Kidney (tissue), 14 donors: Measurements from ENCODE around the gene PARVB. TPM values are rescaled to one million over a fixed set of nuclear protein-coding genes. Genes with fewer than 3 reads are reported as not detected.

Source experiments
- DNase-seq, 5 donors: peaks; one replicate each; pipeline ENCODE4 v3.0.0-alpha.2; 2013 to 2020
- FAIRE-seq: peaks from 2 replicates; lab custom pipeline; 2012; peaks lifted over from hg19 to GRCh38; lab: Jason Lieb, UNC
- H3K27ac ChIP-seq, 2 donors: one replicate each; pipeline ENCODE4 v1.7.0; 2013; ENCODE audit warnings: low read depth in 2 of 2, low read length in 2 of 2, inconsistent platforms in 1 of 2
- H3K27me3 ChIP-seq: one replicate; pipeline ENCODE4 v1.7.1; 2013; ENCODE audit warnings: low read length, inconsistent platforms; ENCODE audit not compliant: control insufficient read depth, insufficient read depth
- H3K36me3 ChIP-seq, 3 donors: one replicate each; pipeline versions ENCODE4 v1.7.0 to v1.7.1; 2013; ENCODE audit warnings: low read length in 3 of 3, control low read depth in 1 of 3, inconsistent platforms in 1 of 3; ENCODE audit not compliant: insufficient read depth in 3 of 3, control insufficient read depth in 2 of 3
- H3K4me1 ChIP-seq, 3 donors: one replicate each; pipeline versions ENCODE4 v1.7.0 to v1.7.1; 2013; ENCODE audit warnings: low read length in 3 of 3, inconsistent platforms in 1 of 3, low read depth in 1 of 3; ENCODE audit not compliant: control insufficient read depth in 2 of 3, insufficient read depth in 2 of 3
- H3K4me3 ChIP-seq, 3 donors: one replicate each; pipeline versions ENCODE4 v1.7.0 to v1.8.1; 2013; ENCODE audit warnings: low read length in 3 of 3, control low read depth in 1 of 3, inconsistent platforms in 1 of 3
- H3K9ac ChIP-seq, 3 donors: one replicate each; pipeline versions ENCODE4 v1.7.0 to v1.7.1; 2013; ENCODE audit warnings: low read length in 3 of 3, control low read depth in 1 of 3, inconsistent platforms in 1 of 3
- H3K9me3 ChIP-seq, 3 donors: one replicate each; pipeline versions ENCODE4 v1.7.0 to v1.7.1; 2013; ENCODE audit warnings: low read length in 3 of 3, control low read depth in 1 of 3, inconsistent platforms in 1 of 3; ENCODE audit not compliant: control insufficient read depth in 2 of 3, insufficient read depth in 1 of 3
- intact Hi-C: fragments of 100-400 bp; cut with DNase I; formaldehyde crosslinking; loops from one replicate; pipeline ENCODE4 v1.11.1; 2022
- polyA plus RNA-seq: library from polyadenylated mRNA; stranded (reverse); fragments of 350-450 nt; fragmentation: Illumina TruSeq; extraction: RNeasy Lipid Tissue Mini Kit (QIAGEN cat#74804); gene quantifications from one replicate; pipeline ENCODE4 v1.2.3, GENCODE V29; 2014; ENCODE audit warnings: low read depth, low replicate concordance; ENCODE audit not compliant: insufficient read depth
- total RNA-seq: library from RNA; stranded (reverse); fragmentation: NEBNext Ultra II Directional; extraction: Animal tissue kit (Norgen Biotek cat#: 25700); gene quantifications from one replicate; pipeline ENCODE4 v1.2.1, GENCODE V29; 2021
- TF ChIP-seq, protein P1 (sequence below): IDR thresholded peaks from 3 replicates; pipeline ENCODE4 v1.5.1; 2012; ENCODE audit warnings: mild to moderate bottlenecking, moderate library complexity, borderline replicate concordance; ENCODE audit not compliant: insufficient read depth; ENCODE audit errors: extremely low read depth
- donor health status: control.
- donor health status: control.
- donor health status: control.
- donor health status: control.
- donor health status: control.
- donor health status: DM: yes; HTN: yes; CAD: no.
- donor health status: Normal renal cell carcinoma (clear cell type).

The PARVB gene
- total and polyA plus RNA-seq, 2 donors from 2014 or later = 32.9 to 51.1 TPM

DNA sequence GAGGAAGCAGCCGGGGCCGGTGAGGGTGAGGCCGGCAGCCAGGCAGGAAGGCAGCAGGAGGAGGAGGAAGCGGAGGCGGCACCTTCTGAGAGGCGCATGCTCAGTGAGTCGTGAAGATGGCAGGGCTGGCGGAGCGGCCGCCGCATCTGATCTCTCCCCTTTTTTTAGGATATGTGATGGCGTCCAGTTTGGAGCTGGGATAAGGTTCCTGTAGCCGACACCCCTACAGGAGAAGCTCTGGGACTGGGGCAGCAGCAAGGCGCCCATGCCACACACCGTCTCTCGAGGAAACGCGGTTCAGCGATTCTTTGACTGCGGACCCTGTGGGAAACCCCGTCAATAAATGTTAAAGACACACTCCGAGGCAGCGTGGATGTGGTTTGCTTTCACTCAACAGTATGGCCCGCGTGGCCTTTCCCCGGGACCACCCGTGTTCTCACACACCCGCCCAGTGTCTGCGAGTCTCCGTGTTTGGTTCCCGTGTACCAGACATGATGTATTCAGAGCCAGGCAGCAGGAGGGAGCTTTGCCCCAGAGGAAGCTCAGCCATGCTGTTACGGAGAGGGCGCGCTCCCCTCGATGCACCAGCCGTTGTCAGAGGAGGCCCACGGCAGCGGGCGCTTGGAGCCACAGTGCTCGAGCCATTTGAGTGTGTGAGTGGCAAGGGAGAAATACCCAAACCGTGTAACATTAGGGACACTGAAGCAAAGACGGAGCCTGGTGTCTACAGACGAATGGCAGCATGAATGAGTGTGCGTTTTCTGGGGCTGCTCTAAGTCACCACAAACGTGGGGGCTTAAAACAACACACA, 27.7 kb upstream of the PARVB start:
- H3K4me3 ChIP-seq = peak overlapping the region in 1 of 3 donors; percentile 26
- TF ChIP-seq, protein P1, sequence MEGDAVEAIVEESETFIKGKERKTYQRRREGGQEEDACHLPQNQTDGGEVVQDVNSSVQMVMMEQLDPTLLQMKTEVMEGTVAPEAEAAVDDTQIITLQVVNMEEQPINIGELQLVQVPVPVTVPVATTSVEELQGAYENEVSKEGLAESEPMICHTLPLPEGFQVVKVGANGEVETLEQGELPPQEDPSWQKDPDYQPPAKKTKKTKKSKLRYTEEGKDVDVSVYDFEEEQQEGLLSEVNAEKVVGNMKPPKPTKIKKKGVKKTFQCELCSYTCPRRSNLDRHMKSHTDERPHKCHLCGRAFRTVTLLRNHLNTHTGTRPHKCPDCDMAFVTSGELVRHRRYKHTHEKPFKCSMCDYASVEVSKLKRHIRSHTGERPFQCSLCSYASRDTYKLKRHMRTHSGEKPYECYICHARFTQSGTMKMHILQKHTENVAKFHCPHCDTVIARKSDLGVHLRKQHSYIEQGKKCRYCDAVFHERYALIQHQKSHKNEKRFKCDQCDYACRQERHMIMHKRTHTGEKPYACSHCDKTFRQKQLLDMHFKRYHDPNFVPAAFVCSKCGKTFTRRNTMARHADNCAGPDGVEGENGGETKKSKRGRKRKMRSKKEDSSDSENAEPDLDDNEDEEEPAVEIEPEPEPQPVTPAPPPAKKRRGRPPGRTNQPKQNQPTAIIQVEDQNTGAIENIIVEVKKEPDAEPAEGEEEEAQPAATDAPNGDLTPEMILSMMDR = no peak
- no peaks in the 10 kb centered on the region for H3K27me3 ChIP-seq
- intact Hi-C loops = loop anchor here (10.0 kb wide), 1 partner anchor 88 kb away; no protein-coding TSS in a partner anchor
- peaks cover 0 to 49% (median 27%) of the 10 kb centered on the region in 3 donors for H3K36me3 ChIP-seq
- H3K4me1 ChIP-seq = no peaks in the 10 kb centered on the region
- no peak overlapping the region for H3K9ac ChIP-seq
- FAIRE-seq (no peak), DNase-seq (peak; percentile 66 to 86 (median 78))
- no peak overlapping the region for H3K27ac ChIP-seq
- H3K9me3 ChIP-seq = no peaks in the 10 kb centered on the region

DNA sequence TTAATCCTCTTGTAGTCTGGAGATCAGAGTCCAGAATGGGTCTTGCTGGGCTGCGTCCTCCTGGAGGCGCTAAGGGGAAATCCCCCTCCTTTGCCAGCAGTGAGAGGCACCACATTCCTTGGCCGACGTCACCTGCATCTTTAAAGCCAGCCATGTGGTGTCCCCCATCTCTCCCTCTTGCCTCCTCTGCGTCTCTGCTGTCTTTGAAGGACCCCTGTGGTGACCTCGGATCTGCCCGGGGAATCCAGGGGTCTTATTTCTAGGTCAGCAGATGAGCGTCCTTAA, 27.2 kb upstream of the PARVB start:
- TF ChIP-seq, protein P1 = no peak
- no peak overlapping the region for H3K9ac ChIP-seq
- H3K9me3 ChIP-seq = no peaks in the 10 kb centered on the region
- no peak for FAIRE-seq
- no peak overlapping the region for H3K27ac ChIP-seq
- no peak overlapping the region for H3K4me3 ChIP-seq
- DNase-seq = peak in 3 of 5 donors; percentile 13 to 42 (median 37)
- peaks cover 0 to 43% (median 22%) of the 10 kb centered on the region in 3 donors for H3K36me3 ChIP-seq
- H3K4me1 ChIP-seq = no peaks in the 10 kb centered on the region
- no peaks in the 10 kb centered on the region for H3K27me3 ChIP-seq
- intact Hi-C loops = loop anchor here (10.0 kb wide), 1 partner anchor 88 kb away; no protein-coding TSS in a partner anchor

DNA sequence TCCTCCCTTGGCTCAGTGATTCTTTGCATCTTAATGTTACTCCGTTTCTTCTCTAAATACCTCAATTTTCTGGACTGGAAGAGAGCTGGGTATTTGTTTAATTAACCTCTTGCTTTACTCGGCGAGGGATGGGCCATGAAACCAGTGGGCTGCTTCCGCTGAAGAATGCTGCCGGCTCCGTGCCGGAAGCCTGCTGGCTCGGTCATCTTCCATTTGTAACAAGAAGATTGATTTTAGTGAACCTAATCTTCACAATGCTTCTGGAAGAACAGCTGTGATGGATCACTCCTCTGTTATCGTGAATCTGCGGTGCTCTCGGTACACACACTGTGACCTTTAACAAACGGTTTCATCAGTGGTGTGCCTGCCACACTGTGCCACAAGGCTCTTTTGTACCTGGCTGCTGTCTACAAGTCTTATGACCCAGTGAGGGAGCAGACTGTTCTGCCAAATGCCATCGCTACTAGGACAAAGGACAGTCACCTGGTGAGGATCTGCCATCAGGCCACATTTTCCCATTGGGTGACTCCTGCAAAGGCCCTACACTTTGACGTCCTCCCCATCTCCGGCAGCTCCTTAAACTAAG, 25.3 kb upstream of the PARVB start:
- no peak overlapping the region for H3K9ac ChIP-seq
- no peaks in the 10 kb centered on the region for H3K27me3 ChIP-seq
- H3K9me3 ChIP-seq = no peaks in the 10 kb centered on the region
- H3K4me1 ChIP-seq = no peaks in the 10 kb centered on the region
- peaks cover 0 to 36% (median 17%) of the 10 kb centered on the region in 3 donors for H3K36me3 ChIP-seq
- peak in 3 of 5 donors; percentile 53 to 70 (median 58) for DNase-seq
- no peak overlapping the region for H3K27ac ChIP-seq
- FAIRE-seq = no peak
- TF ChIP-seq, protein P1 = no peak
- intact Hi-C loops = loop anchor here (10.0 kb wide), 1 partner anchor 86 kb away; no protein-coding TSS in a partner anchor
- H3K4me3 ChIP-seq = no peak overlapping the region
